Measurements from ENCODE around the gene SLC6A6. TPM values are rescaled to one million over a fixed set of nuclear protein-coding genes. Genes with fewer than 3 reads are reported as not detected.
"Not testable (repeated sequence)": the region's sequence is repeated elsewhere in the genome, so short reads cannot be mapped to it uniquely, and the experiment has no call there.

The SLC6A6 gene
- total RNA-seq, 1 experiment from 2014 or later = 3.4 TPM

DNA sequence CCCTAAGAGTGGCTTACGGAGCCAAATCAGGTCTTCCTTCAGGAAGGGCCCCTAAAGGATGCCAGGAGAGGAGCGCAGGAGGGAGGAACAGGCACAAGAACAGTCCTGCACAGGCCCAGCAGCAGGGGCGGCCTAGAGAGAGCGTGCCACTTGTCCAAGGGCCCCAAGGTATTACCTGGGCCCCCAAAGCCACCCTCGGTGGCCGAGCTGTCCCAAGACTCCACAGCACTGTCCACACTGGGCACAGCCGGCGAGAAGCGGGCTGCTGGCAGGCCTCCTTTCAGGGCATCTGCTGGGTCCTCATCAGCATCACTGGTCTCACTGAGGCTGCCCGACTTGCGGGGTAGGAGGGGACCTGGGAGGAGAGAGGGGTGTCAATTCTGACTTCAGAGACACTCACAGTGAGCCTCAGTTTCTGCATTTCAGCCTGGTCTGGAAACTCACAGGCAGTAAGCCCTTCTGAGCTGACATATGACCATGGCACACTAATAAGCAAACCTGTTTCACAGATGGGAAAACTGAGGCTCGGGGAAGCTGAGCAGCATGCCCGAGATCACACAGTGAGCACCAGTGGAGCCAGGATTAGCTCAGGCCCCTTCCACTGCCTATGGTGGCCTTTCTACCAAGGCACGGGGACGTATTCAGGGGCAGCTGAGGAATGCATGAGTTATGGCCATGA lies 104.4 kb downstream of the SLC6A6 start:
- Histone ChIP-seq H3K27me3 (no peaks in the 10 kb centered on the region), H3K36me3 (no peaks in the 10 kb centered on the region), H3K9me3 (peaks cover 3% of the 10 kb centered on the region; the same call in 1 of the 2 replicates), H3K4me3 (no peak overlapping the region)
- DNase-seq = no peak

- H3K4me3 ChIP-seq = no peak overlapping the region
- no peak for DNase-seq
- no peaks in the 10 kb centered on the region for H3K36me3 ChIP-seq
Observed at GRCh38 chr3:14507305-14507741, 104.9 kb downstream of the SLC6A6 start.

GRCh38 chr3:14507757-14508504 lies 105.5 kb downstream of the SLC6A6 start:
- Histone ChIP-seq H3K9me3 (no peaks in the 10 kb centered on the region), H3K36me3 (no peaks in the 10 kb centered on the region), H3K27me3 (no peaks in the 10 kb centered on the region), H3K4me3 (no peak overlapping the region)
- no peak for DNase-seq

More at GRCh38 chr3:14507305-14507741, 104.9 kb downstream of the SLC6A6 start:
- peaks cover 3% of the 10 kb centered on the region; the same call in 1 of the 2 replicates for H3K9me3 ChIP-seq
- no peaks in the 10 kb centered on the region for H3K27me3 ChIP-seq

GRCh38 chr3:14508505-14508819 lies 106.1 kb downstream of the SLC6A6 start:
- Histone ChIP-seq H3K9me3 (no peaks in the 10 kb centered on the region), H3K36me3 (no peaks in the 10 kb centered on the region), H3K27me3 (no peaks in the 10 kb centered on the region), H3K4me3 (no peak overlapping the region)
- no peak for DNase-seq

- no peak overlapping the region for H3K4me3 ChIP-seq
- H3K36me3 ChIP-seq = no peaks in the 10 kb centered on the region
- no peaks in the 10 kb centered on the region for H3K27me3 ChIP-seq
- DNase-seq = peak; percentile 37
- H3K9me3 ChIP-seq = no peaks in the 10 kb centered on the region
Observed at GRCh38 chr3:14508966-14509795, 106.8 kb downstream of the SLC6A6 start.

GRCh38 chr3:14509796-14510100 lies 107.3 kb downstream of the SLC6A6 start:
- H3K27me3 ChIP-seq = no peaks in the 10 kb centered on the region
- DNase-seq = no peak

GRCh38 chr3:14510838-14511622 lies 108.6 kb downstream of the SLC6A6 start:
- H3K27me3 ChIP-seq = no peaks in the 10 kb centered on the region
- no peak for DNase-seq
- H3K36me3 ChIP-seq = no peaks in the 10 kb centered on the region
- no peak overlapping the region for H3K4me3 ChIP-seq
- H3K9me3 ChIP-seq = no peaks in the 10 kb centered on the region

More at GRCh38 chr3:14509796-14510100, 107.3 kb downstream of the SLC6A6 start:
- no peaks in the 10 kb centered on the region for H3K9me3 ChIP-seq
- no peak overlapping the region for H3K4me3 ChIP-seq
- no peaks in the 10 kb centered on the region for H3K36me3 ChIP-seq

DNA sequence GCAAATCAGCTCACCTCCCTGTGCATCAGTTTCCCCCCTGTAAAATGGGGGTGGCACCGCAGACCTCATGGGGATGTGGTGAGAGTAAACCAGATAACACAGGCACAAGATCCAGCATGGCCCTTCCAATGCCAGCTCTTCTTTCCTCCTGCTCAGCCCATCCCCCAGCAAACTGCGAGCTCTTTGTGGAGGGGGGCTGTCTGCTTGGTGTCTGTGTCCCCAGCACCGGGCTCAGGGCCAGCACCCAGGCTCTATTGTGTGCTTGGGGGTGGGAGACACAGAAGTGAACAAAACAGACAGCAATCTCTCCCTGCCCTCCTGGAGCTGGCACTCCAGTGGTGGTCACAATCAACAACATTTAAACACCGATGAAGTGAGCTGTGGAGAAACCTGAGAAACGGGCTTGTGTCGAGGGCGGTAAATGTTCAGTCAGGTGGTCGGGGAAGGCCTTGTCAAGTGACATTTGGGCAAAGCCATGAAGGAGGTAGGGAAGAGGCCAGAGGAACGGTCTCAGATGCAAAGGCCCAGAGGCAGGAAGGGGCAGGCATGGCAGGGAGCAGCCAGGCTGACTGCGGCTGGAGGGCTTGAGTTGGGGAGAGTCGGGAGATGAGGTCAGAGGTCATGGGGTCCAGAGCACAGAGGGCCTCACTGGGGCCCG lies 109.3 kb downstream of the SLC6A6 start:
- H3K36me3 ChIP-seq = no peaks in the 10 kb centered on the region
- no peaks in the 10 kb centered on the region for H3K27me3 ChIP-seq
- no peak for DNase-seq
- no peaks in the 10 kb centered on the region for H3K9me3 ChIP-seq
- no peak overlapping the region for H3K4me3 ChIP-seq

DNA sequence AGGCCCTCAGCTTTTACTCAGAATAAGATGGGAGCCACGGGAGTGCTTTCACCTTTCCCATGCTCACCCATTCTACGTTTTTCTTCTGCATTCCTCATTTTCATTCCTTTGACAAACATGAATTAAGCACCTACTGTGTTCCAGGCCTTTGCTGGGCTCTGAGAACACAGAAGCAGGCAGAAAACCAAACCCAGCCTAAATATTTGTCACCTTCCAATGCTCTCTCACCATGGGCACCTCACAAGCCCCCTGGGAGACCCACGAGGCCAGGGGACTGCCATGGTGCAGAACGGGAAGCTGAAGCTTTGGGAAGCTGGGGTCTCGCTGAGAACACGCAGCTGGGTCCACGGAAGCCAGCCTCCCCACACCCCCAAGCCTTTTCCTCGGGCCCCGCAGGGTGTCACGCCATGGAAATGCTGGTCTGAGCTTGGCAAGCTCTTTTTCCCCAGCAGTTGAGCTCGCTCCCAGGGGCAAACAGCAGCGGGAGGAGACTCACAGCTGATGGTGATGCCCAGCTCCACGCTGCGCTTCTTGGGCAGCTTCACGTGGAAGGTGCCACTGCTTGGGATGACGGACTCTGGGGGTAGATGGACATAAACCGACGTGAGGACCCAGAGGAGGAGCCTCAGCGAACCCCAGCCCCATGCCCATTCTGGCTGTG lies 110.0 kb downstream of the SLC6A6 start:
- no peaks in the 10 kb centered on the region for H3K9me3 ChIP-seq

GRCh38 chr3:14512942-14513327 lies 110.5 kb downstream of the SLC6A6 start:
- Histone ChIP-seq H3K4me3 (no peak overlapping the region), H3K27me3 (no peaks in the 10 kb centered on the region), H3K36me3 (no peaks in the 10 kb centered on the region), H3K9me3 (no peaks in the 10 kb centered on the region)
- no peak for DNase-seq

More for the DNA sequence above, 110.0 kb downstream of the SLC6A6 start:
- DNase-seq = no peak
- H3K4me3 ChIP-seq = no peak overlapping the region
- H3K36me3 ChIP-seq = no peaks in the 10 kb centered on the region
- no peaks in the 10 kb centered on the region for H3K27me3 ChIP-seq

DNA sequence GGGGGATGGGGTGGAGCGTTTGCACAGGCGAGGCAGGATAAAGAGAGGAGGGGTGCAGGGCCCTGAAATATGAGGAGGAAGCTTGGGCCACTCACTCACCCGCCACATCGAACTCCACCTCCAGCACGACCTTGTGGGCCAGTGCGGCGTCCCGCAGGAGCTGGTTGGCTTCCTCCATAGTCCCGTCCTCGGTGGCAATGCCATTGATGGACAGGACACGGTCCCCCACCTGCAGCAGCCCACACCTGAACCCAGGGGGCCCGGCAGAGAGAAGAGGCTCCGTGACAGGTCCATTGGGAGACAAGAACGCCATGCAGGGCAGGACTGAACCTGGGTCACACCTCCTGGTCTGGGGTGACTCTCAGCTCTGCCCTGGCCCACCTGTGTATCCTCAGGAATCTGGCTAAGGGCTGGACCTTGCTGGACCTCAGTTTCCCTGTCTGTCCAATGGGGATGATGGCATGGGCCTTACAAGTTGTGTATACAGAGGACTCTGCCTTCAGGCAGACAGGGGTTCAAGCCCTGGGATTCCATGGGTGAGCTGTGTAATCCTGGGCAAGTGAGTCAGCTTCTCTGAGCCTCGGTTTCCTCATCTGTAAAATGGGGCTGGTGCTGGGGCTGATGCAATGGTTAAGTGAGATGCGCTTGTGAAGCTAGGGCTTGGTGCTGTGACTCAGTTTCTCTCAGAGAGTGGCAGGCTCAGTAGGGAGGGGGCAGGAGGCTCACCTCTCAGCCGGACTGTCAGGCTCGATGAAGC lies 111.3 kb downstream of the SLC6A6 start:
- no peaks in the 10 kb centered on the region for H3K27me3 ChIP-seq
- H3K9me3 ChIP-seq = no peaks in the 10 kb centered on the region
- DNase-seq = no peak
- no peaks in the 10 kb centered on the region for H3K36me3 ChIP-seq
- H3K4me3 ChIP-seq = no peak overlapping the region

DNA sequence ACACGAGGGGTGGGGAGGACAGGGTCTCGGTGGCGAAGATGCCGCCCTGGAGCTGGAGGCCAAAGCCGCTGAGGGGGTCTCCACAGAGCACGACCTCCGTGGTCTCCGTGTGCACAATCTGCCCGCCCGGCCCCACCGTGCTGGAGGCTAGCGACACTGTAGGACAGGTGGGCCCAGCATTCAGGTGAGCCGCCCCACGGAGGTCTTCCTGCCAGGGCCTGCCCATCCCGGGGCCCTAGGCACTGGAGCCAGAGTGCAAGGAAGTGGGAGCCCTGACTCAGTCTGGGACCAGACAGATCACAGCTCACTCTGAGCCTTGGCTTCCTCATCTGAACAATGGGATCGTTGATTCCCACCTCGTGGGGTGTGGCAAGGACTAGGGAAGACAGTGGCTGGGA lies 111.9 kb downstream of the SLC6A6 start:
- Histone ChIP-seq H3K27me3 (no peaks in the 10 kb centered on the region), H3K36me3 (no peaks in the 10 kb centered on the region), H3K4me3 (no peak overlapping the region), H3K9me3 (no peaks in the 10 kb centered on the region)
- no peak for DNase-seq

- H3K36me3 ChIP-seq, H3K9me3 ChIP-seq, H3K4me3 ChIP-seq, DNase-seq, H3K27me3 ChIP-seq: not testable (repeated sequence)
Observed at GRCh38 chr3:14515526-14515925, 113.1 kb downstream of the SLC6A6 start.

- Histone ChIP-seq H3K9me3 (no peaks in the 10 kb centered on the region), H3K27me3 (no peaks in the 10 kb centered on the region), H3K4me3 (no peak overlapping the region), H3K36me3 (no peaks in the 10 kb centered on the region)
- DNase-seq = no peak
Observed at GRCh38 chr3:14516738-14517345, 114.4 kb downstream of the SLC6A6 start.

All from MG63 (cell line).